ENCODE data around the gene PEX5. TPM values are rescaled to one million over a fixed set of nuclear protein-coding genes. Genes with fewer than 3 reads are reported as not detected.

The PEX5 gene
- polyA plus RNA-seq, 1 donor (not counting 4 experiments of a cell fraction or from before 2014, with no cell fraction given): 14.4 TPM

GRCh38 chr12:7150841-7151240 lies 38.6 kb upstream of the PEX5 start:
- no peak for DNase-seq (ENCODE audit: low read depth, low spot score)
- dilution Hi-C loops (cut with MboI; ENCODE audit: extremely low pct_ligation_motif_present, low sequenced_read_pairs): no loop called here
- Histone ChIP-seq H3K9ac (ENCODE audit: control insufficient read depth, extremely low read depth, insufficient read depth, low read length) (no peak overlapping the region), H3K4me2 (ENCODE audit: control insufficient read depth, extremely low read depth, insufficient read depth, low read depth, low read length) (no peak overlapping the region), H3K9me3 (ENCODE audit: control insufficient read depth, low read depth, low read length) (no peaks in the 10 kb centered on the region), H3K27me3 (ENCODE audit: control insufficient read depth, extremely low read depth, insufficient read depth, low read length) (no peaks in the 10 kb centered on the region), H3K36me3 (ENCODE audit: control insufficient read depth in 2 of 2, extremely low read depth in 1 of 2, insufficient read depth in 2 of 2, low read length in 2 of 2) (peaks cover 16 to 24% of the 10 kb centered on the region in 2 experiments), H3K4me1 (ENCODE audit: control insufficient read depth, extremely low read depth, insufficient read depth, low read length) (peaks cover 10% of the 10 kb centered on the region), H3K27ac (ENCODE audit: control insufficient read depth, insufficient read depth, low read length) (no peak overlapping the region), H3K9me1 (ENCODE audit: control insufficient read depth, extremely low read depth, insufficient read depth, low read length) (no peaks in the 10 kb centered on the region), H4K20me1 (ENCODE audit: control insufficient read depth, extremely low read depth, insufficient read depth, low read length) (no peaks in the 10 kb centered on the region), H3K79me2 (ENCODE audit: control insufficient read depth, insufficient read depth, low read length) (no peaks in the 10 kb centered on the region), H3K4me3 (ENCODE audit: control insufficient read depth in 2 of 3, extremely low read depth in 1 of 3, insufficient read depth in 2 of 3, low read depth in 1 of 3, low read length in 3 of 3) (no peak overlapping the region), H2AFZ (ENCODE audit: control insufficient read depth, low read length) (no peak overlapping the region)
- no peak for TF ChIP-seq EZH2 (IDR thresholded peaks at IDR 0.05; ENCODE audit: low read length)
- TF ChIP-seq, protein P1, sequence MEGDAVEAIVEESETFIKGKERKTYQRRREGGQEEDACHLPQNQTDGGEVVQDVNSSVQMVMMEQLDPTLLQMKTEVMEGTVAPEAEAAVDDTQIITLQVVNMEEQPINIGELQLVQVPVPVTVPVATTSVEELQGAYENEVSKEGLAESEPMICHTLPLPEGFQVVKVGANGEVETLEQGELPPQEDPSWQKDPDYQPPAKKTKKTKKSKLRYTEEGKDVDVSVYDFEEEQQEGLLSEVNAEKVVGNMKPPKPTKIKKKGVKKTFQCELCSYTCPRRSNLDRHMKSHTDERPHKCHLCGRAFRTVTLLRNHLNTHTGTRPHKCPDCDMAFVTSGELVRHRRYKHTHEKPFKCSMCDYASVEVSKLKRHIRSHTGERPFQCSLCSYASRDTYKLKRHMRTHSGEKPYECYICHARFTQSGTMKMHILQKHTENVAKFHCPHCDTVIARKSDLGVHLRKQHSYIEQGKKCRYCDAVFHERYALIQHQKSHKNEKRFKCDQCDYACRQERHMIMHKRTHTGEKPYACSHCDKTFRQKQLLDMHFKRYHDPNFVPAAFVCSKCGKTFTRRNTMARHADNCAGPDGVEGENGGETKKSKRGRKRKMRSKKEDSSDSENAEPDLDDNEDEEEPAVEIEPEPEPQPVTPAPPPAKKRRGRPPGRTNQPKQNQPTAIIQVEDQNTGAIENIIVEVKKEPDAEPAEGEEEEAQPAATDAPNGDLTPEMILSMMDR (optimal IDR thresholded peaks at IDR 0.05 in 1 of 3, IDR thresholded peaks at IDR 0.05 in 1 of 3, conservative IDR thresholded peaks at IDR 0.05 in 1 of 3; ENCODE audit: extremely low read depth in 1 of 3, insufficient read depth in 2 of 3, low read length in 3 of 3): no peak
- no peak for FAIRE-seq

DNA sequence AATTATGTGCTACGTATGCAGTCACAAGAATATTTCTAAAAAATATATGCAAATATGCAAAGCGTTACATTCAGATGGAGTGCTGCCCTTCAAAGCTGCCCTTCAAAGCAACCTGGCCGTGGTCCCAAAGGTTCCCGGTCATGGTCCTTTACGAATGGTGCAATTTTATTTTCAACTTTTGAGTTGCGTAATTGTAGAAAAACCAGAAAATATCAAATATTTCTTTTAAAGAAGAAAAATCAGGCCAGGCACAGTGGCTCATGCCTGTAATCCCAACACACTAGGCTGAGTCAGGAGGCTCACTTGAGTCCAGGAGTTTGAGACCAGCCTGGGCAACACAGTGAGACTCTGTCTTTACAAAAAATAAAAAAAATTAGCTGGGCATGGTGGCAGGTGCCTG lies 38.0 kb upstream of the PEX5 start:
- Histone ChIP-seq H3K4me3 (ENCODE audit: control insufficient read depth in 2 of 3, extremely low read depth in 1 of 3, insufficient read depth in 2 of 3, low read depth in 1 of 3, low read length in 3 of 3) (no peak overlapping the region), H3K79me2 (ENCODE audit: control insufficient read depth, insufficient read depth, low read length) (no peaks in the 10 kb centered on the region), H3K4me2 (ENCODE audit: control insufficient read depth, extremely low read depth, insufficient read depth, low read depth, low read length) (no peak overlapping the region), H3K4me1 (ENCODE audit: control insufficient read depth, extremely low read depth, insufficient read depth, low read length) (peaks cover 15% of the 10 kb centered on the region), H3K9me3 (ENCODE audit: control insufficient read depth, low read depth, low read length) (no peaks in the 10 kb centered on the region), H3K27me3 (ENCODE audit: control insufficient read depth, extremely low read depth, insufficient read depth, low read length) (no peaks in the 10 kb centered on the region), H2AFZ (ENCODE audit: control insufficient read depth, low read length) (no peak overlapping the region), H3K36me3 (ENCODE audit: control insufficient read depth in 2 of 2, extremely low read depth in 1 of 2, insufficient read depth in 2 of 2, low read length in 2 of 2) (peaks cover 16 to 25% of the 10 kb centered on the region in 2 experiments), H3K9me1 (ENCODE audit: control insufficient read depth, extremely low read depth, insufficient read depth, low read length) (no peaks in the 10 kb centered on the region), H4K20me1 (ENCODE audit: control insufficient read depth, extremely low read depth, insufficient read depth, low read length) (no peaks in the 10 kb centered on the region), H3K9ac (ENCODE audit: control insufficient read depth, extremely low read depth, insufficient read depth, low read length) (no peak overlapping the region), H3K27ac (ENCODE audit: control insufficient read depth, insufficient read depth, low read length) (no peak overlapping the region)
- TF ChIP-seq, protein P1 (optimal IDR thresholded peaks at IDR 0.05 in 1 of 3, IDR thresholded peaks at IDR 0.05 in 1 of 3, conservative IDR thresholded peaks at IDR 0.05 in 1 of 3; ENCODE audit: extremely low read depth in 1 of 3, insufficient read depth in 2 of 3, low read length in 3 of 3): no peak
- TF ChIP-seq EZH2 (IDR thresholded peaks at IDR 0.05; ENCODE audit: low read length): no peak
- FAIRE-seq (no peak), DNase-seq (ENCODE audit: low read depth, low spot score) (no peak)
- dilution Hi-C loops (cut with MboI; ENCODE audit: extremely low pct_ligation_motif_present, low sequenced_read_pairs): no loop called here

Measured in keratinocyte (primary cell).